Cardiac ventricle fibroblast (primary cell): ENCODE measurements around the gene MDFI. TPM values are rescaled to one million over a fixed set of nuclear protein-coding genes. Genes with fewer than 3 reads are reported as not detected.

ENCODE experiments used
- total RNA-seq: library from RNA; depleted of rRNA; stranded (reverse); fragments of >200 nt; gene quantifications from 2 replicates; pipeline ENCODE4 v1.2.3, GENCODE V29; 2015

Gene MDFI
- 2.9 and 3.1 TPM in 2 replicates for total RNA-seq

DNA sequence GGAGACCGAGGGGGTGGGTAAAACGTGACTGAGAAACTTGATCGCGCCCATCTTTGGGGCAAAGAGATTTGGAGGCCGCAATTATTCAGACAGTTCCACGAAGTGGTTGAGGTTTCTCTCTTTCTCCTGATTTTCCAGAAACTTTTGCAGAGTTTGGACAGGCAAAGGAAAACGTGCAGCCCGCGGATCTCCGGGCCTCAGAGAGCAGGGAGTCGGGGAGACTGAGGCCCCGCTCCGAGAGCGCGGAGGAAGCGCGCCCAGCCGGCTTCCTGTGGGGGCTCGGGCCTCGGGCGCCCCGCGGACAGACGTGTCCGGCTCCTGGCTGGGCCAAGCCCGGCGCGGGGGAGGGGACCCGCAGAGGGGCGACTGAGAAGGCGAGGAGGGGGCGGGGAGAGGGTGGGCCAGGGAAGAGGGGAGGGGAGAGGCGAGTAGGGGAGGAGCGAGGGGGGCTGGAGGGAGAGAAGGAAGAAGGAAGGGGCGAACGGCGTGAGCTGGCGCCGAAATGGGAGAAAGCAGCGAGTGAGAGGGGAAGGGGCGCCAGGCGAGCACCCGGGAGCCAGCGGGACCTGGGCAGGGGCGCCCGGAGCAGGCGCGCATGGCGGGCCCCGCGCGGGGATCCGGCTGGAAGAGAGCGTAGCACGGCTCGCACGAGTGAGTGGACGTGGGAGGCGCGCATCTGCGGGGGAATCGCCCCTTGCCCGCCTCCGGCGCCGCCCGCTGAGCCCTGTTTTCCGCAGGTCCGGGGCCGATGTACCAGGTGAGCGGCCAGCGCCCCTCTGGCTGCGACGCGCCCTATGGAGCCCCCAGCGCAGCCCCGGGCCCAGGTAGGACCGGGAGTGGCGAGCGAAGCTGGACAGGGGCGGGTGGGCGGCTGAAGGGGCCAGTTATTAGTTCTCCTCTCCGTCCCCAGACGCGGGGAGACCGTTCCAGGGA, at the start of gene MDFI:
MDFI (plus strand) TSS at position 467 of the 933 bp plus-strand sequence; CDS start at position 749, 282 bp downstream.

Other genes starting within 250 kb of the MDFI start
- gene FOXP4, start 92.1 kb upstream of the MDFI start, total RNA-seq = 4.4 and 7.8 TPM in 2 replicates
- gene TFEB, start 97.1 kb downstream of the MDFI start, total RNA-seq = 3.3 and 6.2 TPM in 2 replicates
- gene PGC, start 108.9 kb downstream of the MDFI start, total RNA-seq = not detected in 2 replicates
- gene FRS3, start 141.4 kb downstream of the MDFI start, total RNA-seq = 0.94 and 1.0 TPM in 2 replicates
- 1.5 and 2.6 TPM in 2 replicates for gene PRICKLE4, start 142.3 kb downstream of the MDFI start, total RNA-seq
- 148 TPM in 2 replicates for gene TOMM6, start 149.2 kb downstream of the MDFI start, total RNA-seq